Adipocyte (in vitro differentiated cells): ENCODE data around the gene ARHGAP27.
"Not testable (repeated sequence)": the region's sequence is repeated elsewhere in the genome, so short reads cannot be mapped to it uniquely, and the experiment has no call there.

ENCODE experiments used
- DNase-seq: peaks from one replicate; pipeline ENCODE4 v3.0.0-alpha.2; 2015; ENCODE audit warnings: low read depth
- H3K27me3 ChIP-seq: replicated peaks from 2 replicates; pipeline ENCODE4 v1.7.0; 2013; ENCODE audit warnings: mild to moderate bottlenecking, low read length, moderate library complexity; ENCODE audit not compliant: control insufficient read depth, insufficient read depth
- H3K36me3 ChIP-seq: 2 replicates; pipeline ENCODE4 v1.7.0; 2013; ENCODE audit warnings: low read length, mild to moderate bottlenecking, moderate library complexity; ENCODE audit not compliant: control insufficient read depth, insufficient read depth, severe bottlenecking
- H3K4me1 ChIP-seq: 2 replicates; pipeline ENCODE4 v1.7.0; 2013; ENCODE audit warnings: mild to moderate bottlenecking, low read length, moderate library complexity; ENCODE audit not compliant: control insufficient read depth, insufficient read depth
- H3K4me3 ChIP-seq: 2 replicates; pipeline ENCODE4 v1.7.0; 2013; ENCODE audit warnings: mild to moderate bottlenecking, low read length, moderate library complexity
- H3K9ac ChIP-seq: 2 replicates; pipeline ENCODE4 v1.7.0; 2013; ENCODE audit warnings: mild to moderate bottlenecking, low read length, moderate library complexity
- H3K9me3 ChIP-seq: 2 replicates; pipeline ENCODE4 v1.7.0; 2013; ENCODE audit warnings: mild to moderate bottlenecking, low read length, moderate library complexity; ENCODE audit not compliant: control insufficient read depth

Gene ARHGAP27

DNA sequence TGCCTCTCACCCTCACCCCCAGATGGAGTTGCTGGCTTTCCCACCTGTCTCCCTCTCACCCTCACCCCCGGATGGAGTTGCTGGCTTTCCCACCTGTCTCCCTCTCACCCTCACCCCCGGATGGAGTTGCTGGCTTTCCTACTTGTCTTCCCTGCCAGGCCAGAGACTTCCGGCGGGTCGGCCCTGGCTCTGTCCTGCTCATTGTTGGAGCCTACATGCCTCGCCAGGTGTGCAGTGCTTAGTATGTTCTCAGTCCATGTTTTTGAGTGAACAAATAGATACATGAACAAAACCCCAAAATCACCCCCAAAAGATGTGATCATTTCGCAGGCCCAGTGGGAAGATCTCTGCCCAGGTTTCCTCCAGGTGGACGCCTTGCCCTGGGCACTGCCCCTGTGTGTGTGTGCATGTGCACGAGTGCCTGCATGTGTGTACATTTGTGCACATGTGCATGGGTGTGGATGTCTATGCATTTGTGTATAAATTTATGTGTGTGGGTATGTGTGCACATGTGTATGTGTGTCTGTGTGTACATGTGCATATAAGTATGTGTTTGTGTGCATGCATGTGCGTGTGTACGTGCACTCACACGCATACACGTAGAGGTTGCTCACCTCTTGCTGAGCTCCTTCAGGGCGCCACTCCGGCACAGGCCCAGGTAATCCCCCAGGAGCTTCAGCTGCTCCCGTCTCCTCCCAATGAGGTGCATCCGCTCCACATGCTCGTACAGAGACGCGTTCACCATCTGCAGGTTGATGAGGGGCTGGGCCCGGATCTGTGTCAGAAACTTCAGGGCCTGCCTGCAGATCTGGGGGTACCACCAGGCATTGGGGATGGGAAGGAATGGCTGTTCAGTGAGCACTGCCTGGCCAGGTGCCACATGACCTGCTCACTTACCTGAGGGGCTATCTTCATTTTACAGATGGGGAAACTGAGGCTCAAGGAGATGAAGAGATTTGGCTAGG lies 12.5 kb upstream of the ARHGAP27 start:
- Histone ChIP-seq H3K4me1 (peaks cover 17% of the 10 kb centered on the region), H3K36me3 (peaks cover 18% of the 10 kb centered on the region)
- DNase-seq, H3K9ac ChIP-seq, H3K27me3 ChIP-seq, H3K9me3 ChIP-seq, H3K4me3 ChIP-seq: not testable (repeated sequence)

DNA sequence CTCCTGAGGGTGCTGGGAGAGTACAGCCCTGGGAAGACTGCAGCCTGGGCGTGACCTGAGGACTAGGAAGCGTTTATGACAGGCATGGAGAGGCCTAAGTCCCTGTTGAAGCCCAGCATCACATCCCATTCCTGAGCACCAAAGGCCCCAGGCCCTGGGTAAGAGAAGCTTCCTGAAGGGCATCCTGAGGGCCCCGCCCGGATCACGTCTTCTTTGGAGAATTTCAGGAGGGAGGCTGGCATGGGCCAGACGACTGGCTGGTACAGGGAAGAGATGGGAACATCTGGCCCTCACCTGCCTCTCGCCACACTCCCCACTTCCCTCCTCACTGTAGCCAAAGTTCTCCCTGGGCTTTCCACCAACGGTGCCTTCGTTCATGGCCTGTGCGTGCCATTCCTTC lies 11.6 kb upstream of the ARHGAP27 start:
- Histone ChIP-seq H3K4me1 (peaks cover 17% of the 10 kb centered on the region), H3K36me3 (peaks cover 22% of the 10 kb centered on the region)
- not testable (repeated sequence) for H3K27me3 ChIP-seq, DNase-seq, H3K4me3 ChIP-seq, H3K9me3 ChIP-seq, H3K9ac ChIP-seq

DNA sequence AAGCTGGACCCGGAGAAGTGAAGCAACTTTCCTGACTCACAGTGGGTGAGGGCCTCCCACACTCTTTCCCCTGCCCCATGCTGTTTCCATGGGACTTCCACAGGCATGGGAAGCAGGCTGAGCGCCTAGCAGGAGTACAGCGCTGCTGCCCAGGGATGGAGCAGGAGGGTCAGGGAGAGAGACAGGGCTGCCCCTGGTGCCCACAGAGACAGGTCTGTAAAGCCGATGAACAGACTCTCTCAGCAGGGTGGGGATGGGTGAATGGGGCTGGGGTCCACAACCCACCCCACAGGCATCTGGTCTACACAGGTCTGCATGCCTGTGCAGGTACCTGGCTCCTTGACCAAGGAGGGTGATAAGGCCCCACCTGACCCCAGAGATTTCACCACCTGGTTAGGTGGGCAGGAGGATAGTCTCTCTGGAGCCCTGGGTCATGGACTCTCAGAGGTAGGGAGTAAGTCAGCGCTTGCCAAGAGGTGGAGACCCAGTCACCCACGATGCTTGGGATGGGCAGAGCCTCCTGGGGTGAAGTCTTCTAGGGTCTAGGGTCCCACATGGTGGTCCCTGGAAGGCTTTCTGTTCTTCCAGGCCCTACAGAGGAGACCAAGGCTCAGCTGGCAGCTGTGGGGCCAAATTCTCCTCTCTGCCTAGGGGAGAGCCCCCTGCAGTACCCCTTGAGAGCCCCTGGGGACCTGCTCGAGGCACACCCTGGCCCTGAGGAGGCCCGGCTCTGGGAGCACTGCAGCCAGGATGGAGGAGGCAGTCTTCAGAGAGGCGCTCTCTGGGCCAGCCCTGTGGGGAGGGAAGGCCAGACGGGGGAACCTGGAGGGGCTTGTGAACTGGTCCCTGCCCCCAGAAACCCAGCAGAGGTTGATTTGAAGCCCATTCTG lies 10.9 kb upstream of the ARHGAP27 start:
- H3K9ac ChIP-seq, DNase-seq, H3K27me3 ChIP-seq, H3K4me3 ChIP-seq, H3K9me3 ChIP-seq: not testable (repeated sequence)
- H3K36me3 ChIP-seq: peaks cover 29% of the 10 kb centered on the region
- peaks cover 17% of the 10 kb centered on the region for H3K4me1 ChIP-seq

DNA sequence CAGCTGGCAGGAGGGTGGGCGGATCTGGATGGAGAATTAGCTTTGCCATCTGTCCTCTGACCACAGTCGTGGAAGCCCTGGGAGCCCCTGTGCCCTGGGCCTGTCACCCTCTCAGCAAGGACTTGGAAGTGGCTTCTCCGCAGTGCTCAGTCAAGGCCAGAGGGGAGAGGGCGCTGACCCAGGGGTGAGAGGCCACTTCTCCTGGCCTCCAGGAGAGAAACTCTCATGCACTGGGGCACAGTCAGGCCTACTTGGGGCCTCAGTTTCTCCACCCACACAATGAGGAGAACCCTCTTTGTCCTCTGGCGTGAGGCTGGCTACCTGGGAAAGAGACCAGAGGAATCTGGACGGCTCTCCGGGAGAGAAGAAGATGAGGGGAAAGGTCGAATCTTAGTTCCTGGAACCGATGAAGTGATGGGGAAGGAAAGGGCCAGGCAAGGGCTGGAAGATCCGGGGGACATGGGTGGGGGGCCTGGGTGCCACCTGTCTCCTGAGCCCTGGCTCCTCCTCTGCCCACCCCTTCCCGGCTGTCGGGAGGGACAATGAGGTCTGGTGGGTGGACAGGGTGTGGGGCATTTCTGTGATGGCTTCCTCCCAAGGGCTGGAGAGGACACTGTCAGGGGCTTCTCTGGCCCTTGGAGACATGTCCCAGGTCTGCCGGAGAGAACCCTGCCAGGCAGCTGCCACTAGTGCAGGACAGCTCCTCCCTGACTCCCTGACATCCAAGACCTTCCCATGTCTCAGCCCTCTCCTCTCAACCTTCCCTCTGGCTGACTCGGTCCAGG lies 9.0 kb upstream of the ARHGAP27 start:
- H3K9ac ChIP-seq: no peak overlapping the region
- peaks cover 6% of the 10 kb centered on the region for H3K4me1 ChIP-seq
- peaks cover 43% of the 10 kb centered on the region for H3K36me3 ChIP-seq
- H3K9me3 ChIP-seq: no peaks in the 10 kb centered on the region
- H3K27me3 ChIP-seq: no peaks in the 10 kb centered on the region
- no peak overlapping the region for H3K4me3 ChIP-seq
- no peak for DNase-seq

DNA sequence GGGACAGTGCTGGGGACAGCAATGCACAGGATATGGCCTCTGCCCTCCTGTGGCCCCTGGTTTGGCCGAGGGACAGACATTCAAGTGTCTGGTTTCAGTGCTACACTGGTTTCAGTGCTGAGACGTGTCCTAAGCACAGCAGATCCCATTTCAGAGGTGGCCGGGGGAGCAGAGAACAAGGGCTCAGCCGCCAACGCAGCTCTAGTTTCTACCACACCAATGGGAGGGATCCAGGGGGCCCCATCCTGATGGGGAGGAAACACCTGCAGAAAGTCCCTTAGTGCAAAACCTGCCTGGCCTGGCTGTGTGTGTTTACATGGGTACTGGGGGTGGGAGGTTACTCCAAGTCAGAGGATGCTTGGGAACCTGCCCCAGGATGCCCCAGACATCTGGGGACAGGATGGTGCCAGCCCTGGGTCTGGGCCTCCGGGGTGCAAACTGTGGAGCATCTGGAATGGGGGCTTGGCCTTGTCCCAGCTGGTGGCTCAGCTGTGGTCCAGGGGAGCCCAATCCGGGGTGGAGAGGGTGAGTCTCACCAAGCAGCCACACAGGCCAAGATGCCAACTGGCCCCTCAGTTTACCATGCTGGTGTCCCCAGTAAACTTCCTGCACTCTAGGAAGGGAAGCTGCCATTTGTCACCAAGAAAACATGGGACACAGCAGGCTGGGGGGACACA lies 8.3 kb upstream of the ARHGAP27 start:
- not testable (repeated sequence) for DNase-seq, H3K9ac ChIP-seq, H3K4me3 ChIP-seq, H3K27me3 ChIP-seq, H3K9me3 ChIP-seq, H3K4me1 ChIP-seq
- H3K36me3 ChIP-seq: peaks cover 50% of the 10 kb centered on the region

DNA sequence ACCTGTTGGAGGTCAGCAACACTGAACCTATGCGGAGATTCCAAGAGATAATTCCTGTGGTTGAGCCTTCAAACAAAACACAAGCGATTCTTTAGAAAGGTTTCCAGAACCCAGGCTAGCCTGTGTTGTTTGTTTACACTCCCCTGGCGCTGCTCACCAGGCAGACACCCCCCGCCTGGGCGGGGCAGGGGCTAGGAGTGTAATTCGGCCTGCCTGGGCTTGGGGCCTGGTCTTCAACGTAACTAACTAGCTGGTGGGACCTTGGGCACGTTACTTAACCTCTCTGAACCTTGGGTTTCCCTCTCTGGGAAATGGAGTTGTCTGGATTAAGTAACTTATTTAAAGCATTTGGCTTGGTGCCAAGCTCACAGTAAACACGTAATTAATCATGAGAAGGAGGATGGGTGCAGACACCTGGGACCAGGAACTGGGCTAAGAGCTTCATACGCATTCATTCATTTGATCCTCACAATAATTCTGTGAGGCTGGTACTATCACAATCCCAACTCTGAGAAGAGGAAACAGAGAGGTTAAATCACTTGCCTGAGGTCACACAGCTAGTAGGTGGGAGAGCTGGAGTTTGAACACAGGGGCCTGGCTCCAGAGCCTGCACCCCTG lies 7.6 kb upstream of the ARHGAP27 start:
- peaks cover 55% of the 10 kb centered on the region for H3K36me3 ChIP-seq
- no peak overlapping the region for H3K9ac ChIP-seq
- no peaks in the 10 kb centered on the region for H3K27me3 ChIP-seq
- H3K4me1 ChIP-seq: no peaks in the 10 kb centered on the region
- no peaks in the 10 kb centered on the region for H3K9me3 ChIP-seq
- DNase-seq: no peak
- no peak overlapping the region for H3K4me3 ChIP-seq

DNA sequence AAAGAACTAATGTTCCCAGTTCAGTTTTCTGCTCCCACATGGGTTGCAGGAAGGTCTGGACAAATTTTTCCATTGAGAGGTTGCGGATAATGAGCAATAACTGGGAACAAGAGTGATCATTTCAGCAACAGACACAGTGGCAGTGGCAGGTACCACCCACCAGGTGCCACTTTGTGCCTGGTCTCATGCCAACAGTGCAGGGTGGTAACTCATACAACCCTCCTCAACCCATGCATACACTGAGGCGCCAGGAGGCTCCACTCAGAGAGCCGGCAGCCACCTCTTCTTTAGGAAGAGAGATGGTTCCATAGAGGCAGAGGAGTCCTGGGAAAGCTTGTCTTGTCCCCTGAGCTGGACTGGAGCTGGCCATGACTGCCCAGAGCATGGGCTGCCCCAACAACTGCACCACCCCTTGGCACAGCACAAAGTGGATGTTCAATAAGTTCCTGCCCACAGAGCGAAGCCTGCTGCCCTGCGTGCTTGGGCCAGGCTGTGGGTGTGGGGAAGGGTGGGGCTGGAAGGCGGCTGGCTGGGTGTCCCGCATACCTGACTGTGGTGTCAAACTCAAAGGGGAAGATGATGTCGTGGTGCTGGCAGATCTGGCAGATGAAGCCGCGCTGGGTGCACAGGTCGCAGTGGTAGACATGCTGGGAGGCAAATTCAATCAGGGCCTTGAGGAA lies 6.4 kb upstream of the ARHGAP27 start:
- no peak for DNase-seq
- Histone ChIP-seq H3K9ac (no peak overlapping the region), H3K9me3 (no peaks in the 10 kb centered on the region), H3K27me3 (no peaks in the 10 kb centered on the region), H3K4me3 (no peak overlapping the region), H3K4me1 (no peaks in the 10 kb centered on the region), H3K36me3 (peaks cover 49% of the 10 kb centered on the region)

DNA sequence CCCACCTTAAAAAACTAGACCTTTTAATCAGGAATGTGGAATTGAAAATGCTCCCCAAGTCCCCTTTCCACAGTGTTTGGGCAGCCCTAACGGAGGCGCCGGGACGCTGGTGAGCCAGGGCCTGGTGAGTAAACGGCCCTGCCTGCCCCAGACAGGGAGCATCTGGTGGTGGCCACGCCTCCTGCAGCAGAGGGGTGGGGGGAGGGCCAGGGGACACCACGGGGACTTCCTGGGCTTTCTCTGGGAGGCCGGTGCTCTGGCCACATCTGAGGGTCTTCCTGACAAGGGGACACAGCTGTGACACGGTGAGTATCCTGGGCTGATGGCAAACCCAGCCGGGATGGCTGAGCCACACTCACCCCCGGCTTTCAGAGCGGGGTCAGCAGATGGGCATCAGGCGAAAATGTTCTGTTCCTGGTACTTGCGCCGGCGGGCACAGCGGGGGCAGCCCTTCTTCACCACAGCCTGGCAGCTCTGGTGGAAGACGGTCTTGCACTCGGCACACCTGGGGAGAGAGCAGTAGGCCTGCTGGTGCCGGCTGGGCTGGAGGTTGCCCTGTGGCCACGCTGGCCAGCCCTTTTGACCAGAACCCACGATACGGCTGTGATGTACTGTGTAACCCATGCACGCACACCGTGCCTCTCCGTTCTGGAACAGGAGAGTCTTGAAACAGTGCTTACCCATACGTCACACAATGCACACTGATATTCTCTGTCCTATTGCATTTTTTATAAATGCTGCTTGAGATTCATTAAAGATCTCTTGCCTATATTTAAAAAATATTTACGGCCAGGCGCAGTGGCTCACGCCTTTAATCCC lies 5.0 kb upstream of the ARHGAP27 start:
- Histone ChIP-seq H3K9me3 (no peaks in the 10 kb centered on the region), H3K9ac (no peak overlapping the region), H3K4me3 (no peak overlapping the region), H3K27me3 (no peaks in the 10 kb centered on the region), H3K36me3 (peaks cover 49% of the 10 kb centered on the region), H3K4me1 (peaks cover 7% of the 10 kb centered on the region)
- DNase-seq: no peak

DNA sequence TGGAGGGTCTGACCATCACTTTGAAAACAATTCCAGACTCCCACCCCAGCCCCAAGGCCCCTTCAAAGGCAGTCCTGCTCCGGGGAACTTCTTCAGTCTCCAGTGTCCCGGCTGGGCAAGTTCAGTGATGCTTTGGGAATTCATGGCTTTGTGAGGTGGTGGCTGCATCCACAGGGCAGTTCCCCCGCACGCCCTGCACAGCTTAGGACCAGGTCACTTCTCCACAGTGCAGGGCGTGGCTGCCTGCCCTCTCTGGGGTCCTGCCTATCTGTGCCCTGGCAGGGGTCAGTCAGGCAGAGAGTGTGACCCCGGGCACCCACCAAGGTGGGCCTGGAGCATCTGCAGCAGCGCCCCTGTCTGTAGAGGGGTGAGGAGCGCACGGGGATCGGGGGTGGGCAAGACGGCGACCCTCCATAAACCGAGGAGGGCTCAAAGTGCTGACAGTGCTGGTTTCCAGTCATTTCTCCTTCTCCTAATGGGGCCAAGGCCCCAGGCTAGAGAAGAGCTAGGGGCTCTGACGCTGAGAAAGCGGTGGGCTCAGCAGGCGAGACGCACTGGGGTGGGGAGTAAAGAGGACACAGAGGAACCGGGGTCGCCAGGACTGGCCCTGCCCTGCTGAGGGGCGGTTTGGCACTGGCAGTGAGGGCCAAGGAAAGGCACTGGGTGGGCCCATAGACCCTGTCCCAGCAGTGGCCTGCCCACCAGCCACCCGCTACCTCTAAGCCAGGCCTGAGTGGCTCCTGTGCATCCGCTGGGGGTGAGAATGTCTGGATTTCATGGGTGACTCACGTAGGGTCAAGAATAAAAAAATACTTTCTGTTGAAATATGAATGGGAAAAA lies 4.2 kb upstream of the ARHGAP27 start:
- H3K9me3 ChIP-seq: no peaks in the 10 kb centered on the region
- H3K27me3 ChIP-seq: no peaks in the 10 kb centered on the region
- H3K4me3 ChIP-seq: no peak overlapping the region
- no peak for DNase-seq
- peaks cover 48% of the 10 kb centered on the region for H3K36me3 ChIP-seq
- peaks cover 7% of the 10 kb centered on the region for H3K4me1 ChIP-seq
- H3K9ac ChIP-seq: no peak overlapping the region
